UCSD-AML1 (cell line): ENCODE data around the gene C9orf78.
"Not testable (repeated sequence)": the region's sequence is repeated elsewhere in the genome, so short reads cannot be mapped to it uniquely, and the experiment has no call there.

Experiments
- DNase-seq: peaks from one replicate; lab custom pipeline; 2025; ENCODE audit not compliant: unreplicated experiment; lab: John Stamatoyannopoulos, UW

Gene C9orf78

GRCh38 chr9:129813661-129814060 lies 21.4 kb downstream of the C9orf78 start:
- DNase-seq = no peak

- no peak for DNase-seq
Observed at GRCh38 chr9:129812385-129812784, 22.7 kb downstream of the C9orf78 start.

- no peak for DNase-seq
Observed at GRCh38 chr9:129811967-129812363, 23.1 kb downstream of the C9orf78 start.

GRCh38 chr9:129810788-129811187 lies 24.3 kb downstream of the C9orf78 start:
- no peak for DNase-seq

- DNase-seq = no peak
Observed at GRCh38 chr9:129810116-129810515, 25.0 kb downstream of the C9orf78 start.

- no peak for DNase-seq
Observed at GRCh38 chr9:129809346-129809745, 25.7 kb downstream of the C9orf78 start.

- DNase-seq = no peak
Observed at GRCh38 chr9:129806061-129806460, 29.0 kb downstream of the C9orf78 start.

- no peak for DNase-seq
Observed at GRCh38 chr9:129803676-129804060, 31.4 kb downstream of the C9orf78 start.

- peak; percentile 96 for DNase-seq
Observed at GRCh38 chr9:129802833-129803675, 32.0 kb downstream of the C9orf78 start, which contains the start of gene TOR1B. Gene TOR1B, plus strand, starts transcription at chr9:129803184. Its CDS starts 29 bp downstream, at chr9:129803213.

GRCh38 chr9:129801504-129801903 lies 33.6 kb downstream of the C9orf78 start:
- DNase-seq = no peak

DNA sequence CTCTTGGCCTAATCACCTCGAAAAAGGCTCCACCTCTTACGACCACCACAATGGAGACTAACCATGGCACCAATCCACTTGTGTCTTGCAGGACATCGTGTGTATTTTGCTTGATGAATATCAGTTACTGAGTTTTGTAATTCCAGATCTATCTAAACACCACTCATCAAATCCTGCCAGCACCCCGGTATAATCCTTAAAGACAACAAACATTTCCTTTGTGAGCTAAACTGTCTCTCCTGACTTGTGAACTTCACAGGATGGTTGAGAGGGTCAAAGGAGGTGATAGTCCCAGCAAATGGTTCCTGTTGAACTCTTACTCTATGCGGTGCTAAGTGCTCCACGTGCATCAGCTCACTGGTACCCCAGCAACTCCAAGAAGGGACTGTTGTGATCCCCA lies 36.1 kb downstream of the C9orf78 start:
- no peak for DNase-seq

DNA sequence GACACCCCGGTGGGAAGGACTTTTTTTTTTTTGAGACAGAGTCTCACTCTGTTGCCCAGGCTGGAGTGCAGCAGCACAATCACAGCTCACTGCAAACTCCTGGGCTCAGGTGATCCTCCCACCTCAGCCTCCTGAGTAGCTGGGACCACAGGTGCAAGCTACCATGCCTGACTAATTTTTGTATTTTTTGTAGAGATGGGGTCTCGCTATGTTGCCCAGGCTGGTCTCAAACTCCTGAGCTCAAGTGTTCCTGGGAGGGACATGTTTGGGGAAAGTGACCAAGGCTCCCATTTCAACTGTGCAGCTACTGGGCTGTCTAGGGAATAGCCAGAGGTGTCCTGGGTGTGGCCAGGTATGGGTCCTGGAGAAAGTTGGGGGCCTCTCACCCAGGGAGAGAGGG lies 39.0 kb downstream of the C9orf78 start:
- not testable (repeated sequence) for DNase-seq

DNA sequence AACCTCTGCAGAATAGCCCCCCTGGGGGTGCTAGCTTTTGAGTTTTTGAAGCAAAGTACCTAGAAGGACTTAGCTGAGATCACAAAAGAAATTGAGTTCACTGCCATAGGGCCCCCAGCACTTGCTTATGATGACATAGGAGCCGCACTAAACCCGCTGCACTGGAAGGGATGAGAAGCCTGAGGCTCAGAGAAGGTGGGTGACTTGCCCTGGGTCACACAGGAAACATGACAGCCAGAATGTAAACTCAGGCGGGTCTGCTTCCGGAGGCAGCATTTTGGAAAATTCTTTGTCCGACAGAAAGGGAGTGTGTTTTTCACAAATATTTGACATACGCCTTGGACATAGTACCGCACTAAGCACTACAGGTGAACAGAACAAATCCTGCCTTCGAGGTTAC lies 40.5 kb downstream of the C9orf78 start:
- no peak for DNase-seq

GRCh38 chr9:129786481-129786880 lies 48.6 kb downstream of the C9orf78 start:
- DNase-seq = no peak

GRCh38 chr9:129785866-129786265 lies 49.2 kb downstream of the C9orf78 start:
- DNase-seq = no peak

- DNase-seq = not testable (repeated sequence)
Observed at GRCh38 chr9:129784970-129785369, 50.1 kb downstream of the C9orf78 start.

DNA sequence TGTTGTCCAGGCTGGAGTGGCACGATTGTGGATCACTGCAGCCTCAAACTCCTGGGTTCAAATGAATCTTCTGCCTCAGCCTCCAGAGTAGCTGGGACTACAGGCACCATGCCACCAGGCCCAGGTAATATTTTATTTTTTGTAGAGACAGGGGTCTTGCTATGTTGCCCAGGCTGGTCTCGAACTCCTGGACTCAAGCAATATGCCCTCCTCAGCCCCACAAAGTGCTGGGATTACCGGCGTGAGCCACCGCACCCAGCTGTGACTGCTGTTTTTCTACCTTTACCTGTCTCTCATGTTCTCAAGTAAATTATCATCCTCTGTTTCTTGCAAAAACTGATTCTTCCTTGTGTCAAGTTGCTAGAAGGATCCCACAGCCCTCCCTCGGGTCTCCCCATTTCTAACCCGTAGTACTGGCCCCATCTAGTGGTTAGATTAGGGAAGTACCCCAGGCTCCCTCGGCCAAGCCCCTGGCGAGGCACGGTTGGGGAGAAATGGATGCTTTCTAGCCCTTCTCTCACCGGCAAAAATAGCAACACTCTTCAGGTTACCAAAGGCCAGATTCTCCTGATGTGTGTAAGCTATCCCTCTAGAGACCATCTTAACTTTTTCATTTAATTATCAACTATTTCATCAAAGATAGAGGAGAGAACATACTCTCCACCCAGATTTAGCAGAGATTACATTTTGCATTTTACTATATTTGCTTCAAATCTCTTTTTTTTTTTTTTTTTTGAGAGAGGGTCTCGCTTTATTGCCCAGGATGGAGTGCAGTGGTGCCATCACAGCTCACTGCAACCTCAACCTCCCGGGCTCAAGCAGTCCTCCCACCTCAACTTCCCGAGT lies 51.3 kb downstream of the C9orf78 start:
- DNase-seq = peak; percentile 51

DNA sequence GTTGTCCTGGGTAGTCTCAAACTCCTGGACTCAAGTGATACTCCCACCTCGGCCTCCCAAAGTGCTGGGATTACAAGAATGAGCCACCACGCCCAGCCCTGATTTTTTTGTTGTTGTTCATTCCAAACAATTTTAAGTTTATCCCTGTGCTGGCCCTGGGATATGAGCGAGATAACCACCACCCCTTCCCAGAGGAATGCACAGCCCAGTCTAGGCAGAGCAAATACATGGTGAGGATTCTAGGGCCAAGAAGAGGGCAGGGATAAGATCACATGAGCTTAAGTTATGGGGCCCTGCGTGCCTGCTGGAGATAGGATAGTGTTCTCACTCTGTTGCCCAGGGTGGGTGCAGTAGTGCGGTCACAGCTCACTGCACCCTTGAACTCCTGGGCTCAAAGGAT lies 53.1 kb downstream of the C9orf78 start:
- DNase-seq = no peak

DNA sequence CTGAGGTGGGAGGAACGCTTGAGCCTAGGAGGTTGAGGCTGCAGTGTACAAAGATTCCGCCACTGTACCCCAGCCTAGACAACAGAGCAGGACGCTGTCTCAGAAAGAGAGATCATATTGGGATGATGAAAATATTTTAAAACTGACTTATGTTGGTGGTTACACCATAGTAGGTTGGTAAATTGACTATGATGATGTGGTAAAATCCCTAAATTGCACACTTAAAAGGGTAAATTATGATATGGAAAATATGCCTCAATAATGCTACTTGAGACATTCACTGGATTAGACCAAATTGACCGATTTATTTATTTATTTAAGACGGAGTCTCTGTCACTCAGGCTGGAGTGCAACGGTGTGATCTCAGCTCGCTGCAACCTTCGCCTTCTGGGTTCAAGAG lies 53.9 kb downstream of the C9orf78 start:
- DNase-seq = no peak

GRCh38 chr9:129779560-129780190 lies 55.4 kb downstream of the C9orf78 start:
- no peak for DNase-seq

DNA sequence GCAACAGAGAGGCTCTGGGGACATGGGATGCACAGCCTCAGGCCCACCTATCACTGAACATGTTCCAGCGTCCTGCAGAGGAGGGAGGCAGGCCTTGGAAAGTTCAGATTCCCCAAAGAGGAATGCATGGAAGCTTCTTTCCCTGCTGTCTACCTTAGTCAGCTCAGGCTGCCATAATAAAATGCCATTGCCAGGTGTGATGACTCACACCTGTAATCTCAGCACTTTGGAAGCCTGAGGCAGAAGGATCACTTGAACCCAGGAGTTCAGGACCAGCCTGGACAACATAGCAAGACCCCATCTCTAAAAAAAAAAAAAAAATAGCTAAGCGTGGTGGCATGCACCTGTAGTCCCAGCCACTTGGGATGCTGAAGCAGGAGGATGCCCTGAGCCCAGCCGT lies 56.6 kb downstream of the C9orf78 start:
- no peak for DNase-seq

DNA sequence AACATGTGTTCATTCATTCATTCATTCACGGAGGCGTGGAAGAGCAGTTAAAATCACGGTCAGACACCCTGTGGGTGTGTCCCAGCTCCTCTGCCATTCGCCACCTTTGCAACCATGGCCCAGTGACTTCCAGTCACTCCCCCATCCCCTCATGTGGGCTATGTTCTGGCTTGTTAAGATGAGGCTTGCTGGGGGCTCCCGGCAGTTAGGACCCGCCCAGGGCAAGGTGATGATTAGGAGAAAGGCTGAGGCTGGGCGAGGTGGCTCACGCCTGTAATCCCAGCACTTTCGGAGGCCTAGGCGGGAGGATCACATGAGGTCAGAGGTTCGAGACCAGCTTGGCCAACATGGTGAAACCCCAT lies 57.3 kb downstream of the C9orf78 start:
- no peak for DNase-seq
